ENCODE data around the gene CELSR1.

The CELSR1 gene

GRCh38 chr22:46457502-46458488, 79.6 kb downstream of the CELSR1 start:
- DNase-seq, result no peak

- DNase-seq, result no peak
These were observed 80.6 kb downstream of the CELSR1 start for GRCh38 chr22:46456818-46457163.

- no peak for DNase-seq
These were observed 82.0 kb downstream of the CELSR1 start for GRCh38 chr22:46455446-46455845.

- DNase-seq, result no peak
These were observed 82.7 kb downstream of the CELSR1 start for GRCh38 chr22:46454504-46455269.

- no peak for DNase-seq
These were observed 83.5 kb downstream of the CELSR1 start for GRCh38 chr22:46453829-46454503.

- no peak for DNase-seq
These were observed 84.2 kb downstream of the CELSR1 start for GRCh38 chr22:46453006-46453828.

- no peak for DNase-seq
These were observed 85.0 kb downstream of the CELSR1 start for GRCh38 chr22:46452195-46453005.

- no peak for DNase-seq
These were observed 85.7 kb downstream of the CELSR1 start for GRCh38 chr22:46451741-46452140.

- no peak for DNase-seq
These were observed 86.4 kb downstream of the CELSR1 start for GRCh38 chr22:46450931-46451561.

- no peak for DNase-seq
These were observed 87.3 kb downstream of the CELSR1 start for GRCh38 chr22:46449974-46450745.

GRCh38 chr22:46449116-46449691, 88.2 kb downstream of the CELSR1 start:
- no peak for DNase-seq

- no peak for DNase-seq
These were observed 89.1 kb downstream of the CELSR1 start for GRCh38 chr22:46448333-46448732.

GRCh38 chr22:46447906-46448305, 89.5 kb downstream of the CELSR1 start:
- no peak for DNase-seq

GRCh38 chr22:46446799-46447198, 90.6 kb downstream of the CELSR1 start:
- DNase-seq, result no peak

GRCh38 chr22:46445771-46446420, 91.5 kb downstream of the CELSR1 start:
- no peak for DNase-seq

GRCh38 chr22:46444390-46444854, 93.0 kb downstream of the CELSR1 start:
- DNase-seq, result peak; percentile 53

GRCh38 chr22:46443850-46444389, 93.5 kb downstream of the CELSR1 start:
- peak; percentile 49 for DNase-seq

GRCh38 chr22:46442217-46442853, 95.1 kb downstream of the CELSR1 start:
- no peak for DNase-seq
